RWPE2 (cell line): ENCODE results near the gene GLRA2.
"Not testable (repeated sequence)": the region's sequence is repeated elsewhere in the genome, so short reads cannot be mapped to it uniquely, and the experiment has no call there.

ENCODE experiments used
- ATAC-seq: fragments of 200-7000 bp; cut with Tn5 transposase; 3 replicates; pipeline ENCODE4 v1.9.1; 2021; ENCODE audit warnings: low read depth
- DNase-seq: peaks from one replicate; pipeline ENCODE4 v3.0.0-alpha.2; 2020; ENCODE audit warnings: low spot score
- H3K27ac ChIP-seq: fragments of 450-650 bp; 2 replicates; pipeline ENCODE4 v1.5.1; 2017; ENCODE audit warnings: mild to moderate bottlenecking; ENCODE audit not compliant: poor library complexity, severe bottlenecking
- H3K27me3 ChIP-seq: fragments of 250-450 bp; sonication (Bioruptor Pico); 2 replicates; pipeline ENCODE4 v1.5.1; 2021; ENCODE audit warnings: mild to moderate bottlenecking, moderate library complexity; ENCODE audit not compliant: insufficient read depth, poor library complexity, severe bottlenecking
- H3K36me3 ChIP-seq: fragments of 250-450 bp; sonication (Bioruptor Pico); 2 replicates; pipeline ENCODE4 v1.5.1; 2020; ENCODE audit warnings: low read depth, mild to moderate bottlenecking, moderate library complexity
- H3K4me1 ChIP-seq: fragments of 250-450 bp; sonication (Bioruptor Pico); 2 replicates; pipeline ENCODE4 v1.5.1; 2021; ENCODE audit warnings: mild to moderate bottlenecking, moderate library complexity; ENCODE audit not compliant: insufficient read depth, poor library complexity, severe bottlenecking
- H3K4me3 ChIP-seq: fragments of 250-450 bp; sonication (Bioruptor Pico); 2 replicates; pipeline ENCODE4 v1.5.1; 2021; ENCODE audit warnings: mild to moderate bottlenecking, moderate library complexity; ENCODE audit not compliant: severe bottlenecking
- H3K9me3 ChIP-seq: fragments of 250-450 bp; sonication (Bioruptor Pico); 2 replicates; pipeline ENCODE4 v1.5.1; 2021; ENCODE audit warnings: mild to moderate bottlenecking, moderate library complexity; ENCODE audit not compliant: severe bottlenecking
- CTCF ChIP-seq: fragments of 450-650 bp; IDR thresholded peaks from one replicate; pipeline ENCODE4 v1.5.1; 2017; ENCODE audit warnings: mild to moderate bottlenecking, moderate library complexity; ENCODE audit not compliant: poor library complexity, severe bottlenecking

Gene GLRA2

GRCh38 chrX:14607446-14607985, 78.2 kb downstream of the GLRA2 start:
- ATAC-seq, result no peak
- no peak for TF ChIP-seq CTCF
- no peaks in the 10 kb centered on the region for H3K27me3 ChIP-seq

GRCh38 chrX:14612450-14612849, 83.1 kb downstream of the GLRA2 start:
- not testable (repeated sequence) for H3K36me3 ChIP-seq, H3K4me1 ChIP-seq, DNase-seq, ATAC-seq, H3K27me3 ChIP-seq, H3K27ac ChIP-seq, H3K9me3 ChIP-seq, H3K4me3 ChIP-seq

More at GRCh38 chrX:14607446-14607985, 78.2 kb downstream of the GLRA2 start:
- Histone ChIP-seq H3K27ac (no peak overlapping the region), H3K36me3 (no peaks in the 10 kb centered on the region), H3K9me3 (no peaks in the 10 kb centered on the region), H3K4me1 (no peaks in the 10 kb centered on the region), H3K4me3 (no peak overlapping the region)
- no peak for DNase-seq

GRCh38 chrX:14616301-14616700, 87.0 kb downstream of the GLRA2 start:
- H3K27ac ChIP-seq, result no peak overlapping the region
- ATAC-seq, result no peak

GRCh38 chrX:14616836-14617235, 87.5 kb downstream of the GLRA2 start:
- DNase-seq, result no peak
- Histone ChIP-seq H3K36me3 (no peaks in the 10 kb centered on the region), H3K27me3 (no peaks in the 10 kb centered on the region), H3K4me3 (no peak overlapping the region), H3K9me3 (no peaks in the 10 kb centered on the region), H3K27ac (no peak overlapping the region), H3K4me1 (no peaks in the 10 kb centered on the region)
- TF ChIP-seq CTCF, result no peak
- no peak for ATAC-seq

More at GRCh38 chrX:14616301-14616700, 87.0 kb downstream of the GLRA2 start:
- no peaks in the 10 kb centered on the region for H3K36me3 ChIP-seq
- TF ChIP-seq CTCF, result no peak
- H3K4me3 ChIP-seq, result no peak overlapping the region
- H3K9me3 ChIP-seq, result no peaks in the 10 kb centered on the region
- no peaks in the 10 kb centered on the region for H3K4me1 ChIP-seq
- H3K27me3 ChIP-seq, result no peaks in the 10 kb centered on the region
- DNase-seq, result no peak

GRCh38 chrX:14618177-14618965, 89.0 kb downstream of the GLRA2 start:
- no peaks in the 10 kb centered on the region for H3K36me3 ChIP-seq
- ATAC-seq, result no peak
- no peaks in the 10 kb centered on the region for H3K27me3 ChIP-seq
- H3K9me3 ChIP-seq, result no peaks in the 10 kb centered on the region
- no peak overlapping the region for H3K27ac ChIP-seq
- no peak for DNase-seq
- no peaks in the 10 kb centered on the region for H3K4me1 ChIP-seq
- TF ChIP-seq CTCF, result no peak
- H3K4me3 ChIP-seq, result no peak overlapping the region
